ENCODE measurements around the gene DSC3.

The DSC3 gene

GRCh38 chr18:31058897-31059296, 16.4 kb upstream of the DSC3 start:
- TF ChIP-seq NFIC (IDR thresholded peaks at IDR 0.05), result no peak
- TF ChIP-seq TEAD4 (IDR thresholded peaks at IDR 0.05), result no peak
- no peak for TF ChIP-seq EP300 (IDR thresholded peaks at IDR 0.05; ENCODE audit: borderline replicate concordance)
- no peak for TF ChIP-seq USF1 (IDR thresholded peaks at IDR 0.05)
- no peak for TF ChIP-seq FOXM1 (IDR thresholded peaks at IDR 0.05; ENCODE audit: borderline replicate concordance, low read depth)
- TF ChIP-seq CEBPB (IDR thresholded peaks at IDR 0.05), result no peak
- TF ChIP-seq REST (IDR thresholded peaks at IDR 0.05; ENCODE audit: low read depth), result no peak
- no peak for TF ChIP-seq TAF1 (IDR thresholded peaks at IDR 0.05; ENCODE audit: low read depth)
- TF ChIP-seq RAD21 (IDR thresholded peaks at IDR 0.05; ENCODE audit: low read depth), result no peak

- TF ChIP-seq TCF12 (IDR thresholded peaks at IDR 0.05; ENCODE audit: low read depth) (no peak), YY1 (IDR thresholded peaks at IDR 0.05; ENCODE audit: low read depth) (no peak), RAD21 (IDR thresholded peaks at IDR 0.05; ENCODE audit: low read depth) (no peak), FOXM1 (IDR thresholded peaks at IDR 0.05; ENCODE audit: borderline replicate concordance, low read depth) (no peak), CREB1 (IDR thresholded peaks at IDR 0.05; ENCODE audit: low read depth) (no peak), TEAD4 (IDR thresholded peaks at IDR 0.05) (no peak), REST (IDR thresholded peaks at IDR 0.05; ENCODE audit: low read depth) (no peak), EP300 (IDR thresholded peaks at IDR 0.05; ENCODE audit: borderline replicate concordance) (no peak), TAF1 (IDR thresholded peaks at IDR 0.05; ENCODE audit: low read depth) (no peak)
Observed at GRCh38 chr18:31057917-31058316, 15.4 kb upstream of the DSC3 start.

- no peak for TF ChIP-seq RAD21 (IDR thresholded peaks at IDR 0.05; ENCODE audit: low read depth)
- no peak for TF ChIP-seq EP300 (IDR thresholded peaks at IDR 0.05; ENCODE audit: borderline replicate concordance)
- TF ChIP-seq YY1 (IDR thresholded peaks at IDR 0.05; ENCODE audit: low read depth), result no peak
- no peak for TF ChIP-seq TCF12 (IDR thresholded peaks at IDR 0.05; ENCODE audit: low read depth)
- TF ChIP-seq REST (IDR thresholded peaks at IDR 0.05; ENCODE audit: low read depth), result no peak
- no peak for TF ChIP-seq ZBTB7A (IDR thresholded peaks at IDR 0.05; ENCODE audit: low read depth)
- TF ChIP-seq NFIC (IDR thresholded peaks at IDR 0.05), result no peak
- TF ChIP-seq USF1 (IDR thresholded peaks at IDR 0.05), result no peak
- TF ChIP-seq EGR1 (IDR thresholded peaks at IDR 0.05), result no peak
- no peak for TF ChIP-seq MAX (IDR thresholded peaks at IDR 0.05)
- TF ChIP-seq TEAD4 (IDR thresholded peaks at IDR 0.05), result no peak
- no peak for TF ChIP-seq FOXM1 (IDR thresholded peaks at IDR 0.05; ENCODE audit: borderline replicate concordance, low read depth)
- no peak for TF ChIP-seq TAF1 (IDR thresholded peaks at IDR 0.05; ENCODE audit: low read depth)
- TF ChIP-seq CREB1 (IDR thresholded peaks at IDR 0.05; ENCODE audit: low read depth), result no peak
- no peak for TF ChIP-seq CEBPB (IDR thresholded peaks at IDR 0.05)
Observed at GRCh38 chr18:31057051-31057450, 14.5 kb upstream of the DSC3 start.

- TF ChIP-seq REST (IDR thresholded peaks at IDR 0.05; ENCODE audit: low read depth) (no peak), MAX (IDR thresholded peaks at IDR 0.05) (no peak)
Observed at GRCh38 chr18:31056296-31056695, 13.8 kb upstream of the DSC3 start.
